Right atrium auricular region (tissue), 2 donors: ENCODE results near the gene PDIA3. TPM values are rescaled to one million over a fixed set of nuclear protein-coding genes. Genes with fewer than 3 reads are reported as not detected.

Experiments
- DNase-seq: peaks from one replicate; pipeline ENCODE4 v3.0.0-alpha.2; 2019; ENCODE audit warnings: low spot score
- H3K27ac ChIP-seq, 2 donors: fragments of 200-600 bp; sonication (generic); 1 replicate in 1 of 2; 2 replicates in 1 of 2; pipeline ENCODE4 v1.5.1; 2016 to 2019
- H3K27me3 ChIP-seq, 2 donors: fragments of 200-600 bp; sonication (generic); one replicate each; pipeline versions ENCODE4 v1.5.1 to v1.6.0; 2017 to 2019
- H3K36me3 ChIP-seq: fragments of 200-600 bp; sonication (generic); one replicate; pipeline ENCODE4 v1.5.1; 2016
- H3K4me1 ChIP-seq, 2 donors: fragments of 200-600 bp; sonication (generic); one replicate each; pipeline versions ENCODE4 v1.5.1 to v1.6.0; 2017 to 2019
- H3K4me3 ChIP-seq, 2 donors: fragments of 200-600 bp; sonication (generic); 1 replicate in 1 of 2; 2 replicates in 1 of 2; pipeline ENCODE4 v1.5.1; 2017 to 2019; ENCODE audit warnings: mild to moderate bottlenecking in 1 of 2, moderate library complexity in 1 of 2
- H3K9me3 ChIP-seq, 2 donors: fragments of 200-600 bp; sonication (generic); one replicate each; pipeline ENCODE4 v1.5.1; 2019
- CTCF ChIP-seq, 2 donors: fragments of 200-600 bp; sonication (generic); IDR thresholded peaks; one replicate each; pipeline ENCODE4 v1.5.1; 2019; ENCODE audit warnings: antibody characterized with exemption in 2 of 2
- total RNA-seq, 2 donors: library from RNA; depleted of rRNA; stranded (reverse); fragments of >200 nt; gene quantifications; one replicate each; pipeline ENCODE4 v1.1.0, GENCODE V29; 2016

The PDIA3 gene
- total RNA-seq, 2 donors from 2014 or later = 77.9 to 82.4 TPM

- peaks cover 86% of the 10 kb centered on the region for H3K36me3 ChIP-seq
- H3K27ac ChIP-seq = no peak overlapping the region
- DNase-seq = no peak
- no peak for TF ChIP-seq CTCF (IDR thresholded peaks at IDR 0.05)
- no peaks in the 10 kb centered on the region for H3K27me3 ChIP-seq
- H3K4me3 ChIP-seq = no peak overlapping the region
- peaks cover 0 to 5% of the 10 kb centered on the region in 2 donors for H3K4me1 ChIP-seq
- no peaks in the 10 kb centered on the region for H3K9me3 ChIP-seq
These were observed 17.7 kb downstream of the PDIA3 start for GRCh38 chr15:43763819-43764446.

GRCh38 chr15:43769584-43770228 is 23.5 kb downstream of the PDIA3 start:
- peak; percentile 75 for DNase-seq
- H3K36me3 ChIP-seq = peaks cover 92% of the 10 kb centered on the region
- H3K4me1 ChIP-seq = no peaks in the 10 kb centered on the region
- H3K4me3 ChIP-seq = no peak overlapping the region
- H3K9me3 ChIP-seq = no peaks in the 10 kb centered on the region
- no peak overlapping the region for H3K27ac ChIP-seq
- peak; percentile 48 to 74 for TF ChIP-seq CTCF (IDR thresholded peaks at IDR 0.05)
- H3K27me3 ChIP-seq = no peaks in the 10 kb centered on the region

- Histone ChIP-seq H3K4me3 (no peak overlapping the region), H3K4me1 (peaks cover 0 to 11% of the 10 kb centered on the region in 2 donors), H3K27me3 (no peaks in the 10 kb centered on the region), H3K9me3 (no peaks in the 10 kb centered on the region), H3K36me3 (peaks cover 71% of the 10 kb centered on the region), H3K27ac (no peak overlapping the region)
- DNase-seq = no peak
- no peak for TF ChIP-seq CTCF (IDR thresholded peaks at IDR 0.05)
These were observed 25.6 kb downstream of the PDIA3 start for GRCh38 chr15:43771816-43772215.

GRCh38 chr15:43772624-43773023 is 26.4 kb downstream of the PDIA3 start:
- peaks cover 63% of the 10 kb centered on the region for H3K36me3 ChIP-seq
- H3K4me3 ChIP-seq = no peak overlapping the region
- H3K27me3 ChIP-seq = no peaks in the 10 kb centered on the region
- peaks cover 0 to 14% of the 10 kb centered on the region in 2 donors for H3K4me1 ChIP-seq
- H3K9me3 ChIP-seq = no peaks in the 10 kb centered on the region
- no peak for TF ChIP-seq CTCF (IDR thresholded peaks at IDR 0.05)
- H3K27ac ChIP-seq = no peak overlapping the region
- DNase-seq = no peak

- Histone ChIP-seq H3K4me3 (no peak overlapping the region), H3K27me3 (no peaks in the 10 kb centered on the region), H3K36me3 (peaks cover 49% of the 10 kb centered on the region), H3K27ac (no peak overlapping the region), H3K4me1 (peaks cover 0 to 21% of the 10 kb centered on the region in 2 donors), H3K9me3 (no peaks in the 10 kb centered on the region)
- DNase-seq = no peak
- no peak for TF ChIP-seq CTCF (IDR thresholded peaks at IDR 0.05)
These were observed 27.8 kb downstream of the PDIA3 start for GRCh38 chr15:43774062-43774461.
